Activated T-cell treated with anti-CD3 and anti-CD28 coated beads, Interleukin-2, amount 50 U/mL, for 24 hours (primary cell): ENCODE data around the gene GTPBP4.

Experiments used
- DNase-seq: peaks from one replicate; pipeline ENCODE4 v3.0.0-alpha.2; 2020
- H3K27ac Mint-ChIP-seq: 2 replicates; pipeline ENCODE4 v1.8.0; 2020; ENCODE audit warnings: mild to moderate bottlenecking, mixed read lengths
- H3K27me3 Mint-ChIP-seq: 2 replicates; pipeline ENCODE4 v1.8.0; 2020; ENCODE audit warnings: mixed read lengths
- H3K36me3 Mint-ChIP-seq: 2 replicates; pipeline ENCODE4 v1.8.0; 2020; ENCODE audit warnings: low read depth, mixed read lengths
- H3K4me1 Mint-ChIP-seq: 2 replicates; pipeline ENCODE4 v1.8.0; 2020; ENCODE audit warnings: low read depth, mixed read lengths
- H3K4me3 Mint-ChIP-seq: 2 replicates; pipeline ENCODE4 v1.8.0; 2020; ENCODE audit warnings: mild to moderate bottlenecking, moderate library complexity, mixed read lengths
- H3K9me3 Mint-ChIP-seq: 2 replicates; pipeline ENCODE4 v1.8.0; 2020; ENCODE audit warnings: mixed read lengths

The GTPBP4 gene

DNA sequence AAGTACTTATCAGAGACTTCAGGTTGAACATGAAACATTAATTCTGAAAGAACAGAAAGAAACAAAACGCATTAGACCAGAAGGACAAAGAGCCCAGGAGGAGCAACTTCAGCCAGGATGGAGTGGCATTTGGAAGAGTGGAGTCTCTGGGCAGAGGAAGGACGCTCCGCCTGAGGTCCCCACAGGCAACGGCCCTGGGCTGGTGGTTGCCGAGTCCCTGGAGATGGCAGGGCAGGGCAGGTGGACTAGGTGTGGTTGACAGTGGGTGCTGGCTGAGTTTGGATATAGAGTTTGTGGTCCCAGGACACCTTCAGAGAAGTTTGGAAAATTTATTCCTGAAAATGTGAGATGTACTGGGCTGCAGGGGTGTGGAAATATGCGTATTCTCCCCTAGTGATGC is 29.4 kb upstream of the GTPBP4 start:
- no peaks in the 10 kb centered on the region for H3K36me3 Mint-ChIP-seq
- DNase-seq, result no peak
- H3K9me3 Mint-ChIP-seq, result no peaks in the 10 kb centered on the region
- peaks cover 6% of the 10 kb centered on the region for H3K27me3 Mint-ChIP-seq
- no peaks in the 10 kb centered on the region for H3K4me1 Mint-ChIP-seq
- H3K4me3 Mint-ChIP-seq, result no peak overlapping the region
- no peak overlapping the region for H3K27ac Mint-ChIP-seq

DNA sequence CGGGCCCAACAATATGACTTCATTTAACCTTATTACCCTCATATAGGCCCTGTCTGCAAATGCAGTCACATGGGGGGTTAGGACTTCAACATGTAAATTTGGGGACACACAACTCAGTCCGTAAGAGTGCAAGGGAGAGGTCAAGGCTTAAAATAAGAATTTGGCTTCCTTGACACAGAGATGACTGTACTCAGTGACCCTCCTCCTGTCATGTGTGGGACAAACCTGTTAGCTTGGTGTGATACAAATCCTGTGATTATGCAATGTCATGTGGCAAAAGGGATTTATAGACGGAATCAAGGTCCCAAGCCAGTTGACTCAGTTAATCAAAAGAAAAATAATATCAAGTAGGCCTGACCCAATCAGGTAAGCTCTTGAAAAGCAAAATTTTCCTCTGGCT is 25.9 kb upstream of the GTPBP4 start:
- no peak overlapping the region for H3K4me3 Mint-ChIP-seq
- H3K27ac Mint-ChIP-seq, result no peak overlapping the region
- DNase-seq, result no peak
- peaks cover 3% of the 10 kb centered on the region for H3K27me3 Mint-ChIP-seq
- peaks cover 5% of the 10 kb centered on the region for H3K4me1 Mint-ChIP-seq
- no peaks in the 10 kb centered on the region for H3K9me3 Mint-ChIP-seq
- H3K36me3 Mint-ChIP-seq, result no peaks in the 10 kb centered on the region

DNA sequence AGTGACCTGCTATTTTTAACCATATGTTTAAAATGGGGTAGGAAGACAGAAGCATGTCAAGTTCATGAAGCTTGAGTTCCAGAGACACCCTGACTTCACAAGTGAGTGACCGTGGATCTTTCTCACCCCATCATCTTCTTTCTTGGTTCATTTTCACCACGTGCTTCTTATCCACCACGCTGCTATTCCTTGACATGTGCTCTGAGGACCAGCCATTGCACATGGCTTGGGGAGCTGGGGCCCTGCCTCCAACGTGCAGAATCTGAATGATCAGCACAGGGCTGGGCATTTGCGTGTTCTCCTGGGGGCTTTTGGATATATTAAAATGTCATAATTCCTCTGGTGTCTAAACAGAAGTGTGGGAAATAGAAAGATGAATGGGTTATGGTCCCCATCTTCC is 25.0 kb upstream of the GTPBP4 start:
- Mint-ChIP-seq H3K4me3 (no peak overlapping the region), H3K4me1 (peaks cover 9% of the 10 kb centered on the region), H3K27me3 (peaks cover 3% of the 10 kb centered on the region), H3K9me3 (no peaks in the 10 kb centered on the region), H3K27ac (no peak overlapping the region), H3K36me3 (no peaks in the 10 kb centered on the region)
- no peak for DNase-seq

DNA sequence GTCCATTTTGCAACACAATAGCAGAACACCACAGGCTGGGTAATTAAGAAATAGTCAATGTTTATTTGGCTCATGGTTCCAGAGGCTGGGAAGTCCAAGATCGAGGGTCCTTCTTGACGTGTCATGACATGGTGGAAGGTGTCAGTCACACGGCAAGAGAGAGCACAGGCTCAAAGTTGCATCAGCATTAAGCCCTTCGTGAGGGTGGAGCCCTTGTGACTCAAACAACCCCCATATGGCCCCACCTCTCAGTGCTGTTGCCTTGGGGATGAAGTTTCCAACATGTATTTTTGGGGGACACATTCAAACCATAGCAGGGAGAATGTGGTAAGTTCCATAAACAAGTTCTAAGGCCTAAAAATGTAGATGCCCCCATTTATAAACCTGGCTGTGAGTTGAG is 24.6 kb upstream of the GTPBP4 start:
- no peak for DNase-seq
- no peaks in the 10 kb centered on the region for H3K9me3 Mint-ChIP-seq

DNA sequence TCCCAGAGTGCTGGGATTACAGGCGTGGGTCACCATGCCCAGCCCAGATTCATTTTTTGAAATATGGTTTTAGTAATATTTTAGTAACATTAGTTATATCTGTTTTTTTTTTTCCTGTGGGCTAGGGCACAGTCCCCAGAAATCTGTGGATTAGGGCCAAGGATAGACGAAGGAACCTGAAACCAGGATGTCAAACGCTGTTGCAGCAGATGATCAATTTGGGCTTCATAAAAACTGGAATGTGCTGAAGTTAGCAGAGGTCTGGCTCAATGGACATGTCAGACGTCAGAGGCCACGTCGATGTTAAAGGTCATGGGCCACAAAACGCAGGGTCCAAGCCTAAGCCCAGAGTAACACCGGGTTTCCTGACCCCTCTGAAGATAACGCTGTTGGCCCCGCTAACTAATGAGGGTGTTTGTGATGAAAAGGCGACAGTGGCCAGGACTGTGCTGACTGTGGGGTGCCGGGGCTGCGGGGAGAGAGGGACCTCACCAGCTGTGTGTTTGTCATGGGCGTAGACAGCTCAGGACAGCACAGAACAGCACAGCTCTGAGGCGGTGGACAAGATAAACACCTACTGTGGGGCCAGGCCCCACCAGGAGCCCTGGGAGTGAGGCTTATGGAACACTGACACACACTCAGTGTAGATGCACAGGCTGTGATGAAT is 23.8 kb upstream of the GTPBP4 start:
- H3K27me3 Mint-ChIP-seq, result peaks cover 12% of the 10 kb centered on the region
- H3K4me3 Mint-ChIP-seq, result no peak overlapping the region

More for the DNA sequence above, 24.6 kb upstream of the GTPBP4 start:
- no peak overlapping the region for H3K4me3 Mint-ChIP-seq
- H3K27ac Mint-ChIP-seq, result no peak overlapping the region
- H3K4me1 Mint-ChIP-seq, result peaks cover 9% of the 10 kb centered on the region
- no peaks in the 10 kb centered on the region for H3K36me3 Mint-ChIP-seq
- peaks cover 7% of the 10 kb centered on the region for H3K27me3 Mint-ChIP-seq

DNA sequence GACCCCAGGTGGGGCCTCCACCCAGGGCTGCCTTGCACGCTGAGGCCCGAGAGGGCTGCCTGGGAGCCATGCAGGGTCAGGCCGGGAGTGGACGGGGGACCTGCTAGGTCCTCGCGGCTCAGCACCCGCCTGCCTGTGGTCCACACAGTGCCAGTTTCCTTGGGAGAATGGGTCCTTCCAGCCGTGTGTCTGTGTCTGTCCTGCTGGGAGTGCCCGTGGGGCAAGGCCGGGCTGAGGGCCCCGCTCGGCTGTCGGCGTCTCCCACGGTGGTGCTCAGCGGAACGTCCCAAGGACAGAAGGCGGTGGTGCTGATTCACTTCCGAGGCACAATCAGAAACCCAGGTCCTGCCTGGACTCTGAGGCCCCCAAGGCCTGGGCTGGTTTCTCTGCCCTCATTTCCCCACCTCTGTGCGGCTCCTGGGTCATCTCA is 23.2 kb upstream of the GTPBP4 start:
- H3K36me3 Mint-ChIP-seq, result no peaks in the 10 kb centered on the region
- no peak overlapping the region for H3K27ac Mint-ChIP-seq
- H3K9me3 Mint-ChIP-seq, result no peaks in the 10 kb centered on the region
- H3K4me1 Mint-ChIP-seq, result peaks cover 9% of the 10 kb centered on the region
- H3K27me3 Mint-ChIP-seq, result peaks cover 12% of the 10 kb centered on the region
- DNase-seq, result no peak
- no peak overlapping the region for H3K4me3 Mint-ChIP-seq

More for the DNA sequence above, 23.8 kb upstream of the GTPBP4 start:
- no peak for DNase-seq
- Mint-ChIP-seq H3K9me3 (no peaks in the 10 kb centered on the region), H3K4me1 (peaks cover 9% of the 10 kb centered on the region), H3K27ac (no peak overlapping the region), H3K36me3 (no peaks in the 10 kb centered on the region)

DNA sequence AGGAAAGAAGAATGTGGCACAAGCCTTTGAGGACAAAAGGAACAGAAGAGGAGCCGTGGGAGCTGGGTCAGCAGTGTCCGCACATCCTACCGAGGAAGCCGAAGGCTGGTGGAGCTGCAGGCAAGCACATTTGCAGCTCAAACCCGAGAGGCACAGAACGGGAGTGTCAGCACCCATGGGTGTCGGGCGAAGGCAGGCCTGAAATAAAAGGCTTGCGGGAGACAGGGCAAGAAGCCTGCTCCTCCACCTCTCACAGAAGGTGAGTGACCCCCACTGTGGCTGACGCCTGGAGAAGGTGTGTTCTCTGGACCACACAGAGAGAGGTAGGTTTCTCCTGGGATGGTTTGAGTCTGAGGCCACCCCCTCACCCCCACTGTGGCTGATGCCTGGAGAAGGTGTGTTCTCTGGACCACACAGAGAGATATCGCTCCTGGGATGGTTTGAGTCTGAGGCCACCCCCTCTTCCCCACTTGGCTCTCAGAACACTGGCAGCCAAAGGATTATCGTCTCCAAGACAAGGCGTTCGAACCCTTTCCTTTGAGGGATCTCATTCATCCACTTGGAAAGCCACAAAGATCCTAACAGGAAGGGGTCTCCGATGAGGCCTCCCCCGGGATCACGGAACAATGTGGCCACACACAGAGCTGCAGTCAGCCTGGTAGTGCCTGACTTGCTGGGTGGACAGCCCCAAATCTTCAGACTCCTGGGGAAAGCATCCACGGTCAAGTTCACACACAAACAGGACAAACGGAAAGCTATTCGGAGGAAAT is 21.6 kb upstream of the GTPBP4 start:
- Mint-ChIP-seq H3K27me3 (peaks cover 12% of the 10 kb centered on the region), H3K9me3 (no peaks in the 10 kb centered on the region), H3K27ac (no peak overlapping the region), H3K36me3 (no peaks in the 10 kb centered on the region), H3K4me1 (peaks cover 9% of the 10 kb centered on the region), H3K4me3 (no peak overlapping the region)
- no peak for DNase-seq

DNA sequence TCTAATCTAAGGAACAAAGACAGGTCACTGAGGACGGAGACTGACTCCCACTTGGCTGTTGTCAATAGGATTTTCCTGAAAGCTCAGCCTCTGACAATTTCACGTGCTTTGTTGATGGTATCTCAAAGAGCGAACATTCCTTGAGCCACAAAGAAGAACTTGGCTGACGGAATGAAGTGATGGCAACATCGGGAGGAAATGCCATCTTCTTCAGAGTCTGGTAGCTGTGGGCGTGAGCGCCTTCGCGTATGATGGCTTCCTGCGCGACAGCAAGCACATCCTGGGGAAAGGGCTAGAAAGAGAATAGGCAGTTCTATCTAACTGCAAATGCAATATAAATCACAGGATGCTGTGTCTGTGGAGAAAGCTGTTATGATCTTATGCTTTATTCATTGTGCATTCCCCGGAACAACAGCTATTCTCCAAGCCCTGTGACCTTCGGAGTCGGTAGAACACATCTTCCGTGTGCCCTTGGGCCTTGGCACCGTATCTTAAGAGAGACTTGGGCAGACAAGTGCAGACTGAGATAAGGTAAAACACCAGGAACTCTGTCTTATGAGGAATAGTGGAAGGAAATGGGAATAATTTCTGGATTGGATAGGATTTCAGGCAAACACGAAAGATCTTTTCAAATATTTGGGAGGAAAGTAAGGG is 19.6 kb upstream of the GTPBP4 start:
- peaks cover 12% of the 10 kb centered on the region for H3K27me3 Mint-ChIP-seq
- no peak overlapping the region for H3K27ac Mint-ChIP-seq
- no peaks in the 10 kb centered on the region for H3K9me3 Mint-ChIP-seq
- H3K36me3 Mint-ChIP-seq, result no peaks in the 10 kb centered on the region
- no peak overlapping the region for H3K4me3 Mint-ChIP-seq
- H3K4me1 Mint-ChIP-seq, result peaks cover 9% of the 10 kb centered on the region
- no peak for DNase-seq

DNA sequence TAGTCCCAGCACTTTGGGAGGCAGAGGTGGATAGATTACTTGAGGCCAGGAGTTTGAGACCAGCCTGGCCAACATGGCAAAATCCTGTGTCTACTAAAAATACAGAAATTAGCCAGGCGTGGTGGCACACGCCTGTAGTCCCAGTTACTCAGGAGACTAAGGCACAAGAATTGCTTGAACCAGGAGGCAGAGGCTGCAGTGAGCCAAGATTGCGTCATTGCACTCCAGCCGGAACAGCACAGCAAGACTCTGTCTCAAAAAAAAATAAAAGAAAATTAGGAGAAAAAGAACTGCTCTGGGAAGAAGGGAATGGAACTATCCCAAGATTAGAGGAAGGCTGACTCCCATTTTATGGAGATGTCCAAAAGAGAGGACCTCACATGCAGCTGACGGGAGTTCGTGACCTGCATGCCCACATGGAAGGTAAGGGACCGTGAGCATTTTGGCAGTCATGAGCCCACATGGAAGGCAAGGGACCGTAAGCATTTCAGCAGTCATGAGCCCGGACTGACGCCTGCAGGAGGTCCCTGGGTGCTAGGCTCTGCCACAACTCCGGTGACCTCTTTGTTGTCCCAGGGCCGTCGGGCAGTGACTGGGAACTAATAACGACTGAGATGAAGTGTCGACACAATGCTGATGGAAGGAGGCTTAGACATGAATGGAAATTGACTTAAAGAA is 18.6 kb upstream of the GTPBP4 start:
- Mint-ChIP-seq H3K9me3 (no peaks in the 10 kb centered on the region), H3K27me3 (peaks cover 12% of the 10 kb centered on the region), H3K4me3 (no peak overlapping the region), H3K4me1 (peaks cover 9% of the 10 kb centered on the region), H3K36me3 (no peaks in the 10 kb centered on the region), H3K27ac (no peak overlapping the region)
- DNase-seq, result no peak

DNA sequence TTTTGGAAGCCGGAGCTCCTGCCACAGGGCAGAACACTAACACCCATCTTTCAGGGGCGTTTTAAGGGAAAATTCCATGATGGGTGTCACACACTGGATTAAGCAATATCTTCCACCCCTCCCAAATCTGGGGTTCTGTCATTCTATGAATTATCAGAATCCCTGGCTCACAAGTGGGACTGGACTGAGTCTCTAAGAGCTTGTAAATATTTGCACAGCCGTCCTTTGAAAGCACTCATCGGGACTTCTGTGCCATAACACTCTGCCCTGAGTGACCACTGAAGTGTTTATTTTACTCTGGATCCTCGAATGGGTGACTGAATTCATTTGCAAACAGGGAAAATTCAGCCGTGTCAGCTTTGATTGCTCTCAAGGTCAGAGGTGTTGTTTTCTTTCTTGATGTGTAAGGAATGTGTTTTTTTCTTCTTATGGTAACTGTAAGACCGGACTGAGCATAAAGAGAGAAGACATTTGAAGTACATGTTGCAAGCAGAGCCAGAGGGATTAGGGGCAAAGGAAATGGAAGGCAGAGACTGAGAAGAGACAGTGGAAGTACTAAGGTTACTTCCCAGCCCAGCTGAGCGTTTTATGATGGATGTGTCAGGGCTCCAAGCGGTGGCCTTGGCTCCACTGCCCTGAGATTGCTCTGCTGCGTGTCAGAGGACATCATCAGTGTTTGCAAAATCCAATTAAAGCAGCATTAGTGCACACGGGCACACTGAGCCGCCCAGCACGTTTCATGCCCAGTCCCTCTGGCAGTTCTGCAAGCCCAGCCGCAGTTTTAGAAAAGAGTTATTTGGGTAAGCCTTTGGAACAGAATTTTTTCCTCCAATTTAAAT is 17.7 kb upstream of the GTPBP4 start:
- Mint-ChIP-seq H3K4me1 (peaks cover 9% of the 10 kb centered on the region), H3K4me3 (no peak overlapping the region), H3K27ac (no peak overlapping the region)

DNA sequence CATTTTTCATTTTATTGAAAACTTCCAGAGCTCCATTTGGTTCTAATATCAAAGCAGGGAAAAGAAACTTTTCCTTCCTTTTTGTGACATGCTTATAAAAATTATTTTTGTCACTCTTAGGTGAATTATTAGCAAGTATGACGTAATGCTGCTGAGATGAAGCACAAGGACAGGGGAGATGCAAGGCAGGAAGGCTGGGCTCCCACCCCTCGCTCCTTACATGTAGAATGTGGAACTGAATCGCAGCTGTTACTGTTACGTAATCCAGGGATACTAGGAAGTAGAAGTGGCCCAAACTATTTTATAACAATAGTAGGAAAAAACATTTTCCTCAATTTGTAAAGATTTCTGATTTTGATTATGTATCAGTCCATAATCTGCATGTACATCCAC is 17.1 kb upstream of the GTPBP4 start:
- H3K4me3 Mint-ChIP-seq, result no peak overlapping the region
- H3K4me1 Mint-ChIP-seq, result peaks cover 9% of the 10 kb centered on the region
- DNase-seq, result no peak
- H3K36me3 Mint-ChIP-seq, result no peaks in the 10 kb centered on the region
- no peaks in the 10 kb centered on the region for H3K9me3 Mint-ChIP-seq
- no peak overlapping the region for H3K27ac Mint-ChIP-seq
- peaks cover 12% of the 10 kb centered on the region for H3K27me3 Mint-ChIP-seq

More for the DNA sequence above, 17.7 kb upstream of the GTPBP4 start:
- H3K27me3 Mint-ChIP-seq, result peaks cover 12% of the 10 kb centered on the region
- H3K9me3 Mint-ChIP-seq, result no peaks in the 10 kb centered on the region
- DNase-seq, result no peak
- H3K36me3 Mint-ChIP-seq, result no peaks in the 10 kb centered on the region

DNA sequence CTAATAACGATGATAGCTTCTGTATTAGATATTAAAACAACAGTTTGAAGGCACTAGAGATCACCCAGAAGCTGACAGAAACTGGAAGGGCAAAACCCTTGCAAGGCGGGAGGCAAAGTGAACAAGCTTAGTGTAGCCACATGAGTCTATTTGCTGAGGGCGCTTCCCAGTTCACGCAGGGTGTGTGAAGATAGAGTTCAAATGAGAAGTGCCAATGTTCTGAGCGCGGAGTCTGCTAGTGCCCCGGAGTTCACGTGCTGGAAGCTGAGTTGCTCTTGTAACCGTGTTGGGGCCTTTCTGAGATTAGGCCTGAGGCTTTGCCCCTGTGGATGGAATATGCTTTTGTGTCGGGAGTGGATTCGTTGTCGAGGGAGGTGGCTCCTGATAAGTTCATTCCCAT is 16.6 kb upstream of the GTPBP4 start:
- H3K9me3 Mint-ChIP-seq, result no peaks in the 10 kb centered on the region
- peaks cover 12% of the 10 kb centered on the region for H3K27me3 Mint-ChIP-seq
- no peak overlapping the region for H3K4me3 Mint-ChIP-seq
- peaks cover 9% of the 10 kb centered on the region for H3K4me1 Mint-ChIP-seq
- H3K36me3 Mint-ChIP-seq, result no peaks in the 10 kb centered on the region
- DNase-seq, result no peak
- no peak overlapping the region for H3K27ac Mint-ChIP-seq

DNA sequence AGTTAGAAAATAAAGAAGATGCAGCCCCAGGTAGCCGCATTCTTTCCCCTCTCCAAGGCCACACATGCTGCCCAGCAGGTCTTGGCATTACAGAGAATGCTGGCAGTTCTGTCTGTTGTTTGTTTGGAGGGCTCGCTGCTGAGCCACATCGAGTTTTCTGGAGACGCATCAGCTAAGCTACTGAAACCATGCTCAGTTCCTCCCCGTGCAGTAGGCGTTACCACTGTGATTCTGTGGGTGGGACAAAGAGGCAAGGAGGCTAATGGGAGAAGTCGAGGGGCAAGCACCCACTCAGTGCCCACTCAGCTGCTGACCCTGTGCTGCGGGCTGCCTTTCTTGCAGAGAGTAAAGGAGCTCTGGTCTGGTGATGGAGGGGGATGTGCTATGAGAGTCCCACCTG is 15.5 kb upstream of the GTPBP4 start:
- H3K9me3 Mint-ChIP-seq, result no peaks in the 10 kb centered on the region
- H3K27ac Mint-ChIP-seq, result no peak overlapping the region
- peaks cover 2% of the 10 kb centered on the region for H3K4me1 Mint-ChIP-seq
- peaks cover 12% of the 10 kb centered on the region for H3K27me3 Mint-ChIP-seq
- H3K36me3 Mint-ChIP-seq, result peaks cover 1% of the 10 kb centered on the region
- no peak overlapping the region for H3K4me3 Mint-ChIP-seq
- DNase-seq, result no peak
